ENCODE data around the gene SERPINA12.

DNA sequence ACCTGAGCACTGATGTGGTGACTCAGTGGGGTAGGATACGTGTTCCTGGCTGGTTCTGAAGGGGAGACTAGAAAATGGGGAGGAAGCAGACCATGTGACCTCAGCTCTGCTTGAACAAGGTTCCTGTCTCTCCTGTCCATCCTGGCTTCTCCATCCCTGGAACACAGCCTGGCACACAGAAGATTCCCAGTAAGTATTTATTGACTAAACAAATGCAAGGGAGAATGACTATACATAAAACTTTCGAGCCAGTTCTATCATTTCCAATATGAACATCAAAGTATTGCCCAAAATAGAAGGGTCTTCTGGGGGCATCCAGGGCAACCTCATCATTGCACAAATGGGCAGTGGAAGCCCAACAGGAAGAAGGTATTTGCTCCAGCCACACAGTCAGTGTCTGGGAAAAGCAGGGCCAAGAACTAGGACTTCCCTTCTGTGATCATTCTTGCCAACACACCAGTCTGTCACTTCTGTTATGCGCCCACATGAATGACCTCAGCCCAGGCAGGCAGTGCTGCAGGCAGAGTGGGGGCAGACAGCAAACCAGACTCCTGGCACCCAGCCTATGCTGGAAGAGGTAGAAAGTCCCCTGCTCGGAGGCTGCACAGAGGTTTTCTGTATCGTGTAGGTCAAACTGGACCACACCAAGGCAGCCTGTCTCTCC is 27.7 kb downstream of the SERPINA12 start:
- TF ChIP-seq FOXA1 (IDR thresholded peaks at IDR 0.05) (no peak), FOXA1 (CRISPR knock-in tag; IDR thresholded peaks at IDR 0.05) (no peak), FOXK2 (IDR thresholded peaks at IDR 0.05) (no peak), ELF1 (CRISPR knock-in tag; IDR thresholded peaks at IDR 0.05) (no peak), SIN3A (IDR thresholded peaks at IDR 0.05; ENCODE audit: borderline replicate concordance, low read depth, low read length) (no peak), ATF7 (IDR thresholded peaks at IDR 0.05) (no peak), ATF7 (CRISPR knock-in tag; IDR thresholded peaks at IDR 0.05) (no peak), TBX2 (CRISPR knock-in tag; IDR thresholded peaks at IDR 0.05; ENCODE audit: borderline replicate concordance) (no peak; the same call in 1 of the 2 replicates), ISX (CRISPR knock-in tag; conservative IDR thresholded peaks at IDR 0.05) (no peak), NR2F1 (CRISPR knock-in tag; IDR thresholded peaks at IDR 0.05) (no peak)
- TF ChIP-seq, protein P1, sequence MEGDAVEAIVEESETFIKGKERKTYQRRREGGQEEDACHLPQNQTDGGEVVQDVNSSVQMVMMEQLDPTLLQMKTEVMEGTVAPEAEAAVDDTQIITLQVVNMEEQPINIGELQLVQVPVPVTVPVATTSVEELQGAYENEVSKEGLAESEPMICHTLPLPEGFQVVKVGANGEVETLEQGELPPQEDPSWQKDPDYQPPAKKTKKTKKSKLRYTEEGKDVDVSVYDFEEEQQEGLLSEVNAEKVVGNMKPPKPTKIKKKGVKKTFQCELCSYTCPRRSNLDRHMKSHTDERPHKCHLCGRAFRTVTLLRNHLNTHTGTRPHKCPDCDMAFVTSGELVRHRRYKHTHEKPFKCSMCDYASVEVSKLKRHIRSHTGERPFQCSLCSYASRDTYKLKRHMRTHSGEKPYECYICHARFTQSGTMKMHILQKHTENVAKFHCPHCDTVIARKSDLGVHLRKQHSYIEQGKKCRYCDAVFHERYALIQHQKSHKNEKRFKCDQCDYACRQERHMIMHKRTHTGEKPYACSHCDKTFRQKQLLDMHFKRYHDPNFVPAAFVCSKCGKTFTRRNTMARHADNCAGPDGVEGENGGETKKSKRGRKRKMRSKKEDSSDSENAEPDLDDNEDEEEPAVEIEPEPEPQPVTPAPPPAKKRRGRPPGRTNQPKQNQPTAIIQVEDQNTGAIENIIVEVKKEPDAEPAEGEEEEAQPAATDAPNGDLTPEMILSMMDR (CRISPR knock-in tag; IDR thresholded peaks at IDR 0.05), result no peak

Measured in HepG2 (cell line).